GM12891 (cell line): ENCODE measurements around the gene GABBR2.

Experiments used
- PAX5 ChIP-seq: IDR thresholded peaks from 2 replicates; pipeline ENCODE4 v1.6.1; 2011; ENCODE audit warnings: low read length, moderate library complexity, mild to moderate bottlenecking; ENCODE audit not compliant: insufficient read depth, severe bottlenecking
- POLR2A ChIP-seq: IDR thresholded peaks from 2 replicates; pipeline ENCODE4 v1.6.1; 2011; ENCODE audit warnings: low read depth, low read length, control low read depth
- POLR2AphosphoS5 ChIP-seq: IDR thresholded peaks from 2 replicates; pipeline ENCODE4 v1.6.1; 2011; ENCODE audit warnings: low read depth, low read length, control low read depth
- POU2F2 ChIP-seq: IDR thresholded peaks from 2 replicates; pipeline ENCODE4 v1.6.1; 2011; ENCODE audit warnings: low read depth, mild to moderate bottlenecking, control low read depth, low read length, moderate library complexity
- SPI1 ChIP-seq: IDR thresholded peaks from 2 replicates; pipeline ENCODE4 v1.6.1; 2011; ENCODE audit warnings: low read depth, low read length, control low read depth
- TAF1 ChIP-seq: IDR thresholded peaks from 2 replicates; pipeline ENCODE4 v1.6.1; 2011; ENCODE audit warnings: low read depth, low read length, control low read depth

- TF ChIP-seq SPI1: no peak
- TF ChIP-seq POLR2AphosphoS5: no peak
- TF ChIP-seq POLR2A: no peak
- TF ChIP-seq TAF1: no peak
- TF ChIP-seq POU2F2: no peak
- TF ChIP-seq PAX5: no peak
These were observed 448.1 kb downstream of the GABBR2 start for GRCh38 chr9:98260635-98261034.
